ENCODE results near the gene BMP10.

BMP10 gene

GRCh38 chr2:68871159-68871764, at the start of gene BMP10:
Gene BMP10, minus strand, starts transcription at chr2:68871397. Its CDS starts 39 bp downstream, at chr2:68871358.
- no peak for DNase-seq
- intact Hi-C loops (cut with DNase I): no loop called here

GRCh38 chr2:68920481-68921170, 49.4 kb upstream of the BMP10 start:
- intact Hi-C loops (cut with DNase I): loop anchor here (10.0 kb wide), 1 partner anchor 456 kb away; the partner anchor contains the start of genes APLF and FBXO48
- DNase-seq: no peak

- intact Hi-C loops (cut with DNase I): no loop called here
- DNase-seq: no peak
Measured at GRCh38 chr2:68918497-68918896, 47.3 kb upstream of the BMP10 start.

- no peak for DNase-seq
- intact Hi-C loops (cut with DNase I): no loop called here
Measured at GRCh38 chr2:68917034-68917718, 46.0 kb upstream of the BMP10 start.

- intact Hi-C loops (cut with DNase I): no loop called here
- no peak for DNase-seq
Measured at GRCh38 chr2:68916226-68916625, 45.0 kb upstream of the BMP10 start.

- DNase-seq: no peak
- intact Hi-C loops (cut with DNase I): no loop called here
Measured at GRCh38 chr2:68915393-68915792, 44.2 kb upstream of the BMP10 start.

GRCh38 chr2:68913359-68913758, 42.2 kb upstream of the BMP10 start:
- intact Hi-C loops (cut with DNase I): loop anchor here (5.0 kb wide), 1 partner anchor 206 kb away; no protein-coding TSS in a partner anchor
- no peak for DNase-seq

- intact Hi-C loops (cut with DNase I): loop anchor here (5.0 kb wide), 1 partner anchor 205 kb away; no protein-coding TSS in a partner anchor
- DNase-seq: no peak
Measured at GRCh38 chr2:68912732-68913131, 41.5 kb upstream of the BMP10 start.

GRCh38 chr2:68912111-68912510, 40.9 kb upstream of the BMP10 start:
- DNase-seq: no peak
- intact Hi-C loops (cut with DNase I): loop anchor here (5.0 kb wide), 1 partner anchor 205 kb away; no protein-coding TSS in a partner anchor

- intact Hi-C loops (cut with DNase I): loop anchor here (5.0 kb wide), 1 partner anchor 204 kb away; no protein-coding TSS in a partner anchor
- DNase-seq: no peak
Measured at GRCh38 chr2:68911709-68912108, 40.5 kb upstream of the BMP10 start.

GRCh38 chr2:68911246-68911645, 40.0 kb upstream of the BMP10 start:
- intact Hi-C loops (cut with DNase I): loop anchor here (5.0 kb wide), 1 partner anchor 204 kb away; no protein-coding TSS in a partner anchor
- DNase-seq: no peak

- DNase-seq: peak in 6 of 10 donors; percentile 43 to 90 (median 64)
- intact Hi-C loops (cut with DNase I): loop anchor here (1.0 to 5.0 kb wide), 2 partner anchors 159 to 203 kb away; no protein-coding TSS in a partner anchor
Measured at GRCh38 chr2:68909793-68910674, 38.8 kb upstream of the BMP10 start.

GRCh38 chr2:68908392-68908970, 37.3 kb upstream of the BMP10 start:
- intact Hi-C loops (cut with DNase I): no loop called here
- DNase-seq: peak in 1 of 10 donors; percentile 8

- intact Hi-C loops (cut with DNase I): no loop called here
- DNase-seq: no peak
Measured at GRCh38 chr2:68907920-68908253, 36.7 kb upstream of the BMP10 start.

GRCh38 chr2:68907232-68907919, 36.2 kb upstream of the BMP10 start:
- DNase-seq: no peak
- intact Hi-C loops (cut with DNase I): no loop called here

- DNase-seq: no peak
- intact Hi-C loops (cut with DNase I): no loop called here
Measured at GRCh38 chr2:68906716-68907115, 35.5 kb upstream of the BMP10 start.

- DNase-seq: no peak
- intact Hi-C loops (cut with DNase I): no loop called here
Measured at GRCh38 chr2:68905116-68905515, 33.9 kb upstream of the BMP10 start.

- no peak for DNase-seq
- intact Hi-C loops (cut with DNase I): no loop called here
Measured at GRCh38 chr2:68901561-68901960, 30.4 kb upstream of the BMP10 start.

GRCh38 chr2:68901199-68901514, 30.0 kb upstream of the BMP10 start:
- DNase-seq: no peak
- intact Hi-C loops (cut with DNase I): no loop called here
